SK-N-SH (cell line): ENCODE measurements around the gene BTBD18. TPM values are rescaled to one million over a fixed set of nuclear protein-coding genes. Genes with fewer than 3 reads are reported as not detected.

Experiments
- CTCF ChIA-PET: fragments of 300-600, 350-600 bp; formaldehyde crosslinking; extraction: SDS; loops from one replicate; lab custom pipeline; 2021; lab: Yijun Ruan, JAX
- POLR2A ChIA-PET: fragments of 350-600 bp; sonication (Branson Sonifier 250); formaldehyde crosslinking; extraction: SDS; loops from one replicate; lab custom pipeline; 2020; ENCODE audit warnings: antibody characterized with exemption, inconsistent platforms; lab: Yijun Ruan, JAX
- DNase-seq: peaks from one replicate; pipeline ENCODE4 v3.0.0; 2012
- H2AFZ ChIP-seq: fragments of 200-600 bp; sonication (generic); 2 replicates; pipeline ENCODE4 v1.8.1; 2016; ENCODE audit warnings: antibody characterized with exemption, mild to moderate bottlenecking, low read depth
- H3F3A ChIP-seq: fragments of 200-600 bp; sonication (generic); replicated peaks from 2 replicates; pipeline ENCODE3; 2016; ENCODE audit warnings: antibody characterized with exemption, mild to moderate bottlenecking; ENCODE audit not compliant: insufficient read depth
- H3K27ac ChIP-seq, 2 experiments: fragments of 200-500 bp in 1 of 2; fragments of 200-600 bp in 1 of 2; sonication (Bioruptor generic) in 1 of 2; sonication (generic), shearing (Covaris generic) in 1 of 2; 2 replicates each; pipeline versions ENCODE4 v1.5.1 to v1.6.1; 2014 to 2016; ENCODE audit warnings: low read depth in 2 of 2, inconsistent platforms in 1 of 2, low read length in 1 of 2, mild to moderate bottlenecking in 1 of 2, mixed read lengths in 1 of 2
- H3K27me3 ChIP-seq: fragments of 200-600 bp; sonication (generic), shearing (Covaris generic); 2 replicates; pipeline ENCODE4 v1.6.1; 2016; ENCODE audit warnings: mixed run types; ENCODE audit not compliant: insufficient read depth
- H3K36me3 ChIP-seq, 2 experiments: fragments of 200-500 bp in 1 of 2; fragments of 200-600 bp in 1 of 2; sonication (Bioruptor generic) in 1 of 2; sonication (generic) in 1 of 2; replicated peaks in 1 of 2; 2 replicates each; pipeline versions ENCODE3 to v1.5.1; 2014 to 2016; ENCODE audit warnings: low read length in 1 of 2, mild to moderate bottlenecking in 1 of 2; ENCODE audit not compliant: insufficient read depth in 2 of 2, control insufficient read depth in 1 of 2
- H3K4me1 ChIP-seq, 2 experiments: fragments of 200-500 bp in 1 of 2; fragments of 200-600 bp in 1 of 2; sonication (Bioruptor generic) in 1 of 2; sonication (generic), shearing (Covaris generic) in 1 of 2; 2 replicates each; pipeline versions ENCODE4 v1.5.1 to v1.6.1; 2014 to 2016; ENCODE audit warnings: low read depth in 1 of 2, low read length in 1 of 2, mixed run types in 1 of 2; ENCODE audit not compliant: insufficient read depth in 2 of 2, control insufficient read depth in 1 of 2
- H3K4me2 ChIP-seq: fragments of 200-600 bp; sonication (generic), shearing (Covaris generic); 2 replicates; pipeline ENCODE4 v1.6.1; 2017; ENCODE audit warnings: mixed run types
- H3K4me3 ChIP-seq, 2 experiments: fragments of 200-500 bp in 1 of 2; fragments of 200-600 bp in 1 of 2; sonication (Bioruptor generic) in 1 of 2; sonication (generic), shearing (Covaris generic) in 1 of 2; 2 replicates each; pipeline versions ENCODE4 v1.5.1 to v1.8.1; 2014 to 2016; ENCODE audit warnings: low read depth in 2 of 2, inconsistent platforms in 1 of 2, low read length in 1 of 2, mild to moderate bottlenecking in 1 of 2, mixed read lengths in 1 of 2, moderate library complexity in 1 of 2
- H3K79me2 ChIP-seq: fragments of 200-600 bp; sonication (generic); 2 replicates; pipeline ENCODE4 v1.8.1; 2017; ENCODE audit warnings: mild to moderate bottlenecking; ENCODE audit not compliant: insufficient read depth
- H3K9ac ChIP-seq: fragments of 200-600 bp; sonication (generic); 2 replicates; pipeline ENCODE4 v1.6.1; 2017; ENCODE audit warnings: mixed run types
- H3K9me2 ChIP-seq: fragments of 200-600 bp; sonication (generic); 2 replicates; pipeline ENCODE4 v1.6.1; 2017; ENCODE audit warnings: mixed run types
- H3K9me3 ChIP-seq: fragments of 200-600 bp; sonication (generic); 2 replicates; pipeline ENCODE4 v1.6.1; 2017; ENCODE audit warnings: mixed run types, mild to moderate bottlenecking, moderate library complexity
- H4K20me1 ChIP-seq: fragments of 200-600 bp; sonication (generic); 2 replicates; pipeline ENCODE4 v1.6.1; 2017; ENCODE audit warnings: mild to moderate bottlenecking, mixed run types; ENCODE audit not compliant: insufficient read depth
- ELF1 ChIP-seq: IDR thresholded peaks from 2 replicates; pipeline ENCODE4 v1.4.0; 2012
- EP300 ChIP-seq, 2 experiments: IDR thresholded peaks; 2 replicates each; pipeline versions ENCODE4 v1.4.0 to v1.6.1; 2012; ENCODE audit warnings: borderline replicate concordance in 1 of 2, low read depth in 1 of 2, low read length in 1 of 2
- FOXJ3 ChIP-seq: sonication (generic); formaldehyde crosslinking; IDR thresholded peaks from 2 replicates; pipeline ENCODE4 v1.5.1; 2020; ENCODE audit warnings: mild to moderate bottlenecking, missing genetic modification reagents
- GABPA ChIP-seq: IDR thresholded peaks from 2 replicates; pipeline ENCODE4 v1.4.0; 2012; ENCODE audit warnings: low read depth, mild to moderate bottlenecking
- GATA2 ChIP-seq: sonication (generic); formaldehyde crosslinking; IDR thresholded peaks from 2 replicates; pipeline ENCODE4 v1.5.0; 2020; ENCODE audit warnings: mild to moderate bottlenecking, missing genetic modification reagents
- JUND ChIP-seq: IDR thresholded peaks from 2 replicates; pipeline ENCODE4 v1.4.0; 2012
- MXI1 ChIP-seq: IDR thresholded peaks from 2 replicates; pipeline ENCODE4 v1.6.1; 2012; ENCODE audit warnings: mild to moderate bottlenecking, low read depth, low read length, improper control_type of control experiment
- NFIC ChIP-seq: IDR thresholded peaks from 2 replicates; pipeline ENCODE4 v1.4.0; 2012; ENCODE audit warnings: borderline replicate concordance
- POLR2AphosphoS5 ChIP-seq: IDR thresholded peaks from 2 replicates; pipeline ENCODE4 v1.6.1; 2012; ENCODE audit warnings: low read depth, low read length
- RCOR1 ChIP-seq: fragments of 150-350 bp; IDR thresholded peaks from 2 replicates; pipeline ENCODE4 v1.6.1; 2017; ENCODE audit warnings: antibody characterized with exemption, low read length
- RFX5 ChIP-seq: IDR thresholded peaks from 2 replicates; pipeline ENCODE4 v1.6.1; 2012; ENCODE audit warnings: mild to moderate bottlenecking, improper control_type of control experiment, low read length
- RXRA ChIP-seq: IDR thresholded peaks from 2 replicates; pipeline ENCODE4 v1.4.0; 2012; ENCODE audit warnings: low read depth, mild to moderate bottlenecking, borderline replicate concordance
- SIN3A ChIP-seq: IDR thresholded peaks from 2 replicates; pipeline ENCODE4 v1.6.1; 2012; ENCODE audit warnings: low read depth, mild to moderate bottlenecking, low read length, moderate library complexity, borderline replicate concordance
- SMC3 ChIP-seq: IDR thresholded peaks from 2 replicates; pipeline ENCODE4 v1.6.1; 2012; ENCODE audit warnings: low read depth, low read length, improper control_type of control experiment
- TCF12 ChIP-seq: IDR thresholded peaks from 2 replicates; pipeline ENCODE4 v1.4.0; 2012
- TEAD4 ChIP-seq: IDR thresholded peaks from 2 replicates; pipeline ENCODE4 v1.4.0; 2012; ENCODE audit warnings: mild to moderate bottlenecking, borderline replicate concordance; ENCODE audit not compliant: insufficient read depth
- USF1 ChIP-seq: IDR thresholded peaks from 2 replicates; pipeline ENCODE4 v1.4.0; 2012; ENCODE audit warnings: low read depth, borderline replicate concordance
- YY1 ChIP-seq: IDR thresholded peaks from 2 replicates; pipeline ENCODE4 v1.4.0; 2012; ENCODE audit warnings: low read depth, mild to moderate bottlenecking
- WGBS: methylation state at CpG from one replicate; pipeline ENCODE4 v1.1.6; 2017; ENCODE audit warnings: low lambda C conversion rate; 5-methylcytosine and 5-hydroxymethylcytosine counted together
- polyA plus RNA-seq, 3 experiments: library from polyadenylated mRNA; depleted of rRNA; stranded (reverse); fragments of >200 nt; gene quantifications; 2 replicates each; pipeline ENCODE4 v1.2.3, GENCODE V29; 2012
- TF ChIP-seq, protein P1 (sequence below): IDR thresholded peaks from 2 replicates; pipeline ENCODE4 v1.6.1; 2012; ENCODE audit warnings: mild to moderate bottlenecking, low read depth, low read length, moderate library complexity
- TF ChIP-seq, protein P2 (sequence below): IDR thresholded peaks from 2 replicates; pipeline ENCODE4 v1.4.0; 2012; ENCODE audit warnings: low read depth
- TF ChIP-seq, protein P3 (sequence below): IDR thresholded peaks from 2 replicates; pipeline ENCODE4; 2012

BTBD18 gene
- polyA plus RNA-seq, 1 of the 3 experiments (the other 2 are of a cell fraction), result not detected

- WGBS, result 8% methylated on average over 6 of the region's 6 CpGs
- H3K27ac ChIP-seq, result peak overlapping the region; percentile 89 to 92
- H3K4me3 ChIP-seq, result peak overlapping the region; percentile 19 to 43
- no peaks in the 10 kb centered on the region for H3K9me2 ChIP-seq
- peak; percentile 83 for DNase-seq
- TF ChIP-seq TEAD4 (peak; percentile 82; the same call in 1 of the 2 replicates), NFIC (peak; percentile 95), JUND (no peak), RCOR1 (peak; percentile 99), GATA2 (CRISPR knock-in tag) (no peak), MXI1 (peak; percentile 42), TCF12 (peak; percentile 71), SIN3A (peak; percentile 67; the same call in 1 of the 2 replicates), FOXJ3 (CRISPR knock-in tag) (no peak), YY1 (no peak), USF1 (no peak), POLR2AphosphoS5 (peak; percentile 47), GABPA (no peak), RFX5 (peak; percentile 70; the same call in 1 of the 2 replicates), EP300 (IDR thresholded peaks at IDR 0.05; ENCODE audit: borderline replicate concordance in 1 of 2, low read depth in 1 of 2, low read length in 1 of 2) (peak in 1 of 2 experiments; percentile 52; a peak in 3 of 4 replicates), SMC3 (no peak), RXRA (peak; percentile 71; the same call in 1 of the 2 replicates), ELF1 (peak; percentile 52; the same call in 1 of the 2 replicates)
- TF ChIP-seq, protein P1, sequence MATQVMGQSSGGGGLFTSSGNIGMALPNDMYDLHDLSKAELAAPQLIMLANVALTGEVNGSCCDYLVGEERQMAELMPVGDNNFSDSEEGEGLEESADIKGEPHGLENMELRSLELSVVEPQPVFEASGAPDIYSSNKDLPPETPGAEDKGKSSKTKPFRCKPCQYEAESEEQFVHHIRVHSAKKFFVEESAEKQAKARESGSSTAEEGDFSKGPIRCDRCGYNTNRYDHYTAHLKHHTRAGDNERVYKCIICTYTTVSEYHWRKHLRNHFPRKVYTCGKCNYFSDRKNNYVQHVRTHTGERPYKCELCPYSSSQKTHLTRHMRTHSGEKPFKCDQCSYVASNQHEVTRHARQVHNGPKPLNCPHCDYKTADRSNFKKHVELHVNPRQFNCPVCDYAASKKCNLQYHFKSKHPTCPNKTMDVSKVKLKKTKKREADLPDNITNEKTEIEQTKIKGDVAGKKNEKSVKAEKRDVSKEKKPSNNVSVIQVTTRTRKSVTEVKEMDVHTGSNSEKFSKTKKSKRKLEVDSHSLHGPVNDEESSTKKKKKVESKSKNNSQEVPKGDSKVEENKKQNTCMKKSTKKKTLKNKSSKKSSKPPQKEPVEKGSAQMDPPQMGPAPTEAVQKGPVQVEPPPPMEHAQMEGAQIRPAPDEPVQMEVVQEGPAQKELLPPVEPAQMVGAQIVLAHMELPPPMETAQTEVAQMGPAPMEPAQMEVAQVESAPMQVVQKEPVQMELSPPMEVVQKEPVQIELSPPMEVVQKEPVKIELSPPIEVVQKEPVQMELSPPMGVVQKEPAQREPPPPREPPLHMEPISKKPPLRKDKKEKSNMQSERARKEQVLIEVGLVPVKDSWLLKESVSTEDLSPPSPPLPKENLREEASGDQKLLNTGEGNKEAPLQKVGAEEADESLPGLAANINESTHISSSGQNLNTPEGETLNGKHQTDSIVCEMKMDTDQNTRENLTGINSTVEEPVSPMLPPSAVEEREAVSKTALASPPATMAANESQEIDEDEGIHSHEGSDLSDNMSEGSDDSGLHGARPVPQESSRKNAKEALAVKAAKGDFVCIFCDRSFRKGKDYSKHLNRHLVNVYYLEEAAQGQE, result 0 out of 2 replicates have a peak, but pooled peaks have one; percentile 47
- TF ChIP-seq, protein P2, sequence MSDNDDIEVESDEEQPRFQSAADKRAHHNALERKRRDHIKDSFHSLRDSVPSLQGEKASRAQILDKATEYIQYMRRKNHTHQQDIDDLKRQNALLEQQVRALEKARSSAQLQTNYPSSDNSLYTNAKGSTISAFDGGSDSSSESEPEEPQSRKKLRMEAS, result peak; percentile 75
- TF ChIP-seq, protein P3, sequence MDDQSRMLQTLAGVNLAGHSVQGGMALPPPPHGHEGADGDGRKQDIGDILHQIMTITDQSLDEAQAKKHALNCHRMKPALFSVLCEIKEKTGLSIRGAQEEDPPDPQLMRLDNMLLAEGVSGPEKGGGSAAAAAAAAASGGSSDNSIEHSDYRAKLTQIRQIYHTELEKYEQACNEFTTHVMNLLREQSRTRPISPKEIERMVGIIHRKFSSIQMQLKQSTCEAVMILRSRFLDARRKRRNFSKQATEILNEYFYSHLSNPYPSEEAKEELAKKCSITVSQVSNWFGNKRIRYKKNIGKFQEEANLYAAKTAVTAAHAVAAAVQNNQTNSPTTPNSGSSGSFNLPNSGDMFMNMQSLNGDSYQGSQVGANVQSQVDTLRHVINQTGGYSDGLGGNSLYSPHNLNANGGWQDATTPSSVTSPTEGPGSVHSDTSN, result peak; percentile 44; the same call in 1 of the 2 replicates
- TF ChIP-seq, all 33 proteins: peak for 14
- H3K36me3 ChIP-seq, result peaks cover 0 to 4% of the 10 kb centered on the region in 2 experiments
- H4K20me1 ChIP-seq, result peaks cover 59% of the 10 kb centered on the region
- H3K9ac ChIP-seq, result peak overlapping the region; percentile 59
- H3K27me3 ChIP-seq, result no peaks in the 10 kb centered on the region
- POLR2A ChIA-PET, result interaction anchor here (0.7 to 1.5 kb wide), 4 partner anchors 16 to 22 kb away, joined by 3 to 6 read pairs (median 3); partner anchors contain the start of gene CTNND1
- H3K79me2 ChIP-seq, result peaks cover 95% of the 10 kb centered on the region
- CTCF ChIA-PET, result interaction anchor here (0.9 to 7.6 kb wide), 7 partner anchors 14 to 321 kb away, joined by 3 to 43 read pairs (median 4); partner anchors contain the start of genes BTBD18 and CTNND1
- no peak overlapping the region; the same call in 1 of the 2 replicates for H2AFZ ChIP-seq
- H3K4me2 ChIP-seq, result peak overlapping the region; percentile 76
- no peaks in the 10 kb centered on the region for H3K9me3 ChIP-seq
- H3K4me1 ChIP-seq, result peaks cover 35 to 53% of the 10 kb centered on the region in 2 experiments
- H3F3A ChIP-seq, result peaks cover 16% of the 10 kb centered on the region
These were observed 26.9 kb upstream of the BTBD18 start for GRCh38 chr11:57778318-57779037.
